ENCODE measurements around the gene NHLRC2. TPM values are rescaled to one million over a fixed set of nuclear protein-coding genes. Genes with fewer than 3 reads are reported as not detected.

NHLRC2 gene
- total RNA-seq, 1 donor from 2014 or later: 33.7 TPM

GRCh38 chr10:113907166-113907565 lies 52.7 kb downstream of the NHLRC2 start:
- no peak for DNase-seq (ENCODE audit: low spot score)

GRCh38 chr10:113908236-113908635 lies 53.8 kb downstream of the NHLRC2 start:
- DNase-seq (ENCODE audit: low spot score): no peak

- no peak for DNase-seq (ENCODE audit: low spot score)
Observed at GRCh38 chr10:113911113-113911512, 56.7 kb downstream of the NHLRC2 start.

- DNase-seq (ENCODE audit: low spot score): no peak
Observed at GRCh38 chr10:113911839-113912238, 57.4 kb downstream of the NHLRC2 start.

GRCh38 chr10:113912582-113912981 lies 58.1 kb downstream of the NHLRC2 start:
- DNase-seq (ENCODE audit: low spot score): no peak

GRCh38 chr10:113914956-113915355 lies 60.5 kb downstream of the NHLRC2 start:
- no peak for DNase-seq (ENCODE audit: low spot score)

- DNase-seq (ENCODE audit: low spot score): no peak
Observed at GRCh38 chr10:113915540-113915939, 61.1 kb downstream of the NHLRC2 start.

- DNase-seq (ENCODE audit: low spot score): no peak
Observed at GRCh38 chr10:113916053-113916452, 61.6 kb downstream of the NHLRC2 start.

GRCh38 chr10:113917636-113918035 lies 63.2 kb downstream of the NHLRC2 start:
- no peak for DNase-seq (ENCODE audit: low spot score)

GRCh38 chr10:113920114-113920513 lies 65.7 kb downstream of the NHLRC2 start:
- no peak for DNase-seq (ENCODE audit: low spot score)

- no peak for DNase-seq (ENCODE audit: low spot score)
Observed at GRCh38 chr10:113920875-113921274, 66.4 kb downstream of the NHLRC2 start.

GRCh38 chr10:113921561-113922370 lies 67.3 kb downstream of the NHLRC2 start:
- DNase-seq (ENCODE audit: low spot score): no peak

GRCh38 chr10:113922787-113923570 lies 68.5 kb downstream of the NHLRC2 start:
- no peak for DNase-seq (ENCODE audit: low spot score)

GRCh38 chr10:113924186-113924585 lies 69.7 kb downstream of the NHLRC2 start:
- DNase-seq (ENCODE audit: low spot score): no peak

GRCh38 chr10:113924664-113925063 lies 70.2 kb downstream of the NHLRC2 start:
- DNase-seq (ENCODE audit: low spot score): no peak

GRCh38 chr10:113927440-113927839 lies 73.0 kb downstream of the NHLRC2 start:
- no peak for DNase-seq (ENCODE audit: low spot score)

- no peak for DNase-seq (ENCODE audit: low spot score)
Observed at GRCh38 chr10:113928830-113929229, 74.4 kb downstream of the NHLRC2 start.

GRCh38 chr10:113929522-113929921 lies 75.1 kb downstream of the NHLRC2 start:
- no peak for DNase-seq (ENCODE audit: low spot score)

- DNase-seq (ENCODE audit: low spot score): no peak
Observed at GRCh38 chr10:113930482-113931057, 76.1 kb downstream of the NHLRC2 start.

- no peak for DNase-seq (ENCODE audit: low spot score)
Observed at GRCh38 chr10:113932854-113933253, 78.4 kb downstream of the NHLRC2 start.

- DNase-seq (ENCODE audit: low spot score): no peak
Observed at GRCh38 chr10:113933894-113934532, 79.6 kb downstream of the NHLRC2 start.

GRCh38 chr10:113937258-113937657 lies 82.8 kb downstream of the NHLRC2 start:
- DNase-seq (ENCODE audit: low spot score): no peak
